Cardiac muscle cell (in vitro differentiated cells and primary cell): ENCODE measurements around the gene MTMR11. TPM values are rescaled to one million over a fixed set of nuclear protein-coding genes. Genes with fewer than 3 reads are reported as not detected.

Experiments used
- DNase-seq, 2 donors: peaks; one replicate each; pipeline versions ENCODE4 v3.0.0 to v3.0.0-alpha.2; 2010 to 2017; ENCODE audit warnings: low read depth in 1 of 2, low spot score in 1 of 2
- H3K27ac ChIP-seq: fragments of 200-600 bp; sonication (generic); 2 replicates; pipeline ENCODE4 v1.5.1; 2016
- H3K27me3 ChIP-seq: fragments of 200-600 bp; sonication (generic); 2 replicates; pipeline ENCODE4 v1.6.0; 2016; ENCODE audit warnings: control low read depth
- H3K36me3 ChIP-seq: fragments of 200-600 bp; sonication (generic); 2 replicates; pipeline ENCODE4 v1.5.1; 2016; ENCODE audit warnings: control low read depth
- H3K4me1 ChIP-seq: fragments of 200-600 bp; sonication (generic); 2 replicates; pipeline ENCODE4 v1.8.1; 2017; ENCODE audit warnings: low read depth, mild to moderate bottlenecking, mixed run types
- H3K4me3 ChIP-seq: fragments of 200-600 bp; sonication (generic); 2 replicates; pipeline ENCODE4 v1.5.1; 2016; ENCODE audit warnings: mild to moderate bottlenecking
- H3K9me3 ChIP-seq: fragments of 200-600 bp; sonication (generic); 2 replicates; pipeline ENCODE4 v1.5.1; 2017; ENCODE audit warnings: low read depth, mild to moderate bottlenecking, control low read depth
- polyA plus RNA-seq: library from polyadenylated mRNA; unstranded; fragments of >200 nt; fragmentation: Nextera tagmentation; extraction: Ambion mirVana; gene quantifications from 2 replicates; pipeline ENCODE4 v1.2.1, GENCODE V29; 2016
- total RNA-seq: library from RNA; depleted of rRNA; stranded (reverse); fragments of >200 nt; gene quantifications from 2 replicates; pipeline ENCODE4 v1.2.3, GENCODE V29; 2016
- TF ChIP-seq, protein P1 (sequence below): IDR thresholded peaks from 2 replicates; pipeline ENCODE4 v1.5.1; 2012; ENCODE audit warnings: low read depth, mild to moderate bottlenecking, low read length

The MTMR11 gene
- total and polyA plus RNA-seq, 2 experiments from 2014 or later: 1.3 to 2.3 TPM

- no peaks in the 10 kb centered on the region for H3K9me3 ChIP-seq
- no peaks in the 10 kb centered on the region for H3K27me3 ChIP-seq
- H3K27ac ChIP-seq: no peak overlapping the region
- no peak for DNase-seq
- TF ChIP-seq, protein P1, sequence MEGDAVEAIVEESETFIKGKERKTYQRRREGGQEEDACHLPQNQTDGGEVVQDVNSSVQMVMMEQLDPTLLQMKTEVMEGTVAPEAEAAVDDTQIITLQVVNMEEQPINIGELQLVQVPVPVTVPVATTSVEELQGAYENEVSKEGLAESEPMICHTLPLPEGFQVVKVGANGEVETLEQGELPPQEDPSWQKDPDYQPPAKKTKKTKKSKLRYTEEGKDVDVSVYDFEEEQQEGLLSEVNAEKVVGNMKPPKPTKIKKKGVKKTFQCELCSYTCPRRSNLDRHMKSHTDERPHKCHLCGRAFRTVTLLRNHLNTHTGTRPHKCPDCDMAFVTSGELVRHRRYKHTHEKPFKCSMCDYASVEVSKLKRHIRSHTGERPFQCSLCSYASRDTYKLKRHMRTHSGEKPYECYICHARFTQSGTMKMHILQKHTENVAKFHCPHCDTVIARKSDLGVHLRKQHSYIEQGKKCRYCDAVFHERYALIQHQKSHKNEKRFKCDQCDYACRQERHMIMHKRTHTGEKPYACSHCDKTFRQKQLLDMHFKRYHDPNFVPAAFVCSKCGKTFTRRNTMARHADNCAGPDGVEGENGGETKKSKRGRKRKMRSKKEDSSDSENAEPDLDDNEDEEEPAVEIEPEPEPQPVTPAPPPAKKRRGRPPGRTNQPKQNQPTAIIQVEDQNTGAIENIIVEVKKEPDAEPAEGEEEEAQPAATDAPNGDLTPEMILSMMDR: no peak
- H3K4me3 ChIP-seq: no peak overlapping the region
- H3K36me3 ChIP-seq: peaks cover 12% of the 10 kb centered on the region
- H3K4me1 ChIP-seq: peaks cover 14% of the 10 kb centered on the region
These were observed 40.7 kb upstream of the MTMR11 start for GRCh38 chr1:149977345-149977744.

- Histone ChIP-seq H3K27ac (no peak overlapping the region), H3K36me3 (peaks cover 32% of the 10 kb centered on the region), H3K9me3 (no peaks in the 10 kb centered on the region), H3K4me3 (no peak overlapping the region), H3K27me3 (no peaks in the 10 kb centered on the region), H3K4me1 (no peaks in the 10 kb centered on the region)
- TF ChIP-seq, protein P1: no peak
- no peak for DNase-seq
These were observed 35.9 kb upstream of the MTMR11 start for GRCh38 chr1:149972547-149972946.

GRCh38 chr1:149967646-149968045 is 31.0 kb upstream of the MTMR11 start:
- peaks cover 52% of the 10 kb centered on the region for H3K36me3 ChIP-seq

DNA sequence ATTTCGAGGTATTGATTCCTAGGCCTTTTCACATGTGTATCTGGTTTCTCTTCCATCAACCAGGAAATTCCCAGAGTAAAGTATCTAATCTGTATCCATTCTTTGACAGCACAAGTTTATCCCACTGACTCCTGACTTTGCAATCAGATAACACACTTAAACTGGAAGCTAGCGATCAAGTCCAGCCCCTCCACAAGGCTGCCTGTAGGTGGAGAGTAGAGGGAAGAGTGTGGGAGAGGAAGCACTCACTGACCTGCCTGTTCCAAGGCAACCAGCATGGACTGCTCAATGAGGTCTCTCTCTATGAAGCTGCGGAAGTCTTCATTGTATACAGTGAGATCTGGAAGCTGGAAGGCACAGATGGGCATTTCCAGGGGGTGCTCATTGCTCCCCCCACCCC is 30.4 kb upstream of the MTMR11 start:
- no peaks in the 10 kb centered on the region for H3K9me3 ChIP-seq
- H3K36me3 ChIP-seq: peaks cover 52% of the 10 kb centered on the region
- TF ChIP-seq, protein P1: no peak
- no peaks in the 10 kb centered on the region for H3K27me3 ChIP-seq
- DNase-seq: no peak
- H3K27ac ChIP-seq: peak overlapping the region; percentile 68
- H3K4me1 ChIP-seq: no peaks in the 10 kb centered on the region
- no peak overlapping the region for H3K4me3 ChIP-seq

More at GRCh38 chr1:149967646-149968045, 31.0 kb upstream of the MTMR11 start:
- H3K4me3 ChIP-seq: no peak overlapping the region
- no peaks in the 10 kb centered on the region for H3K4me1 ChIP-seq
- TF ChIP-seq, protein P1: no peak
- H3K27me3 ChIP-seq: no peaks in the 10 kb centered on the region
- H3K9me3 ChIP-seq: no peaks in the 10 kb centered on the region
- DNase-seq: no peak
- H3K27ac ChIP-seq: peak overlapping the region; percentile 68

DNA sequence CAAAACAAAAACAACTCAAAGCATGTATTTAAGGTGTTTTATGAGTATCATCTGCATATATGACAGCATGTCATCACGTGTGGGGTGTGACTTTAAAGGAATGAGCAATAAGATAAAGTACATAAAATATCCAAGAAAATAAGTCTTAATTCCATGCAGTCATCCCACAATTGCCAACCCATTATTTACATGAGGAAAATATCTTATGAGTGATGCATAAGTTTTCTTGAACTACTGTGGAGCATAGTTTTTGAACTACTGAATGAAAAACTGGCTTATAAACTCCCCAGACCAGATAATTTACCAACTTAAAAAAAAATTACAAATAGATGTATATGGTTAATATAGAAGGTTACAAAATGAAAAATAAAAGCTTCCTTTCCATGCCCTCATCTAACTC is 29.7 kb upstream of the MTMR11 start:
- TF ChIP-seq, protein P1: no peak
- H3K4me3 ChIP-seq: no peak overlapping the region
- H3K27me3 ChIP-seq: no peaks in the 10 kb centered on the region
- no peak for DNase-seq
- H3K4me1 ChIP-seq: no peaks in the 10 kb centered on the region
- H3K36me3 ChIP-seq: peaks cover 51% of the 10 kb centered on the region
- H3K27ac ChIP-seq: peak overlapping the region; percentile 68
- no peaks in the 10 kb centered on the region for H3K9me3 ChIP-seq

DNA sequence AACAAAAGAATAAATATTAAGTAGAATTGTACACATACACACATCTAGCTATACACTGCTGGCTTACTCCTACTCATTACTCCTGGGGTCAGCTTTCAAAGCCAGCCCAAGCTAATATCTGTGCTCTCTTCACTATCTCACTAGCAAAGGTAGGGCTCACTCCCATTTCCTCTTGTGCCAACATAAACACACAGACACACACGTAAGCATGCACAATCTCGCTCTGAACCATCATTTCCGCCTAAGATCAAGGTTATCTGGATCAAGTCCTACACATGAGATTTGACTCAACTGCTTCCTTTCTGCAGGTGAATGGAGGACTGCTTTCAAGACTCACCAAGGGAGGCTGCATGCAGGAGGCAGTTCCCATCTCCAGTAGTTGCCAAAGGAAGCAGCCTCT is 28.8 kb upstream of the MTMR11 start:
- no peaks in the 10 kb centered on the region for H3K9me3 ChIP-seq
- peaks cover 43% of the 10 kb centered on the region for H3K36me3 ChIP-seq
- H3K4me3 ChIP-seq: no peak overlapping the region
- TF ChIP-seq, protein P1: no peak
- DNase-seq: no peak
- no peaks in the 10 kb centered on the region for H3K4me1 ChIP-seq
- H3K27me3 ChIP-seq: no peaks in the 10 kb centered on the region
- no peak overlapping the region for H3K27ac ChIP-seq
